Large intestine (tissue), 3 donors: ENCODE measurements around the gene TPPP. TPM values are rescaled to one million over a fixed set of nuclear protein-coding genes. Genes with fewer than 3 reads are reported as not detected.
"Not testable (repeated sequence)": the region's sequence is repeated elsewhere in the genome, so short reads cannot be mapped to it uniquely, and the experiment has no call there.

Source experiments
- DNase-seq, 2 donors: peaks; one replicate each; pipeline versions ENCODE4 v3.0.0 to v3.0.0-alpha.2; 2013
- H3K27ac ChIP-seq: one replicate; pipeline ENCODE4 v1.5.1; 2013; ENCODE audit warnings: low read length
- H3K27me3 ChIP-seq: 2 replicates; pipeline ENCODE4 v1.6.1; 2013; ENCODE audit warnings: low read length; ENCODE audit not compliant: control insufficient read depth, insufficient read depth
- H3K36me3 ChIP-seq: 2 replicates; pipeline ENCODE4 v1.6.1; 2013; ENCODE audit warnings: low read length; ENCODE audit not compliant: control insufficient read depth, insufficient read depth
- H3K4me1 ChIP-seq: one replicate; pipeline ENCODE4 v1.6.1; 2013; ENCODE audit warnings: low read length; ENCODE audit not compliant: control insufficient read depth, insufficient read depth
- H3K4me3 ChIP-seq: one replicate; pipeline ENCODE4 v1.5.1; 2013; ENCODE audit warnings: low read length
- H3K9me3 ChIP-seq: one replicate; pipeline ENCODE4 v1.6.1; 2013; ENCODE audit warnings: mild to moderate bottlenecking, low read depth, low read length, moderate library complexity; ENCODE audit not compliant: control insufficient read depth
- WGBS: methylation state at CpG from one replicate; pipeline ENCODE4 v1.1.5; 2013; ENCODE audit warnings: low lambda C conversion rate; ENCODE audit not compliant: insufficient coverage; 5-methylcytosine and 5-hydroxymethylcytosine counted together
- polyA plus RNA-seq: library from polyadenylated mRNA; unstranded; fragments of 120-200 nt; gene quantifications from one replicate; pipeline ENCODE4 v1.2.1, GENCODE V29; 2013

TPPP gene
- polyA plus RNA-seq, 1 donor, result 8.8 TPM

- no peaks in the 10 kb centered on the region for H3K4me1 ChIP-seq
- no peak overlapping the region for H3K27ac ChIP-seq
- H3K36me3 ChIP-seq, result peaks cover 59% of the 10 kb centered on the region
- peaks cover 6% of the 10 kb centered on the region for H3K9me3 ChIP-seq
- WGBS, result no CpG with 5 or more reads among the region's 18 CpGs
- H3K27me3 ChIP-seq, result no peaks in the 10 kb centered on the region
- no peak overlapping the region for H3K4me3 ChIP-seq
- no peak for DNase-seq
Measured at GRCh38 chr5:635306-636055, 57.7 kb downstream of the TPPP start.

- Histone ChIP-seq H3K9me3 (peaks cover 6% of the 10 kb centered on the region), H3K27me3 (no peaks in the 10 kb centered on the region), H3K36me3 (peaks cover 47% of the 10 kb centered on the region), H3K27ac (no peak overlapping the region), H3K4me1 (no peaks in the 10 kb centered on the region), H3K4me3 (no peak overlapping the region)
- WGBS, result no CpG with 5 or more reads among the region's 12 CpGs
- DNase-seq, result no peak
Measured at GRCh38 chr5:634191-634590, 59.0 kb downstream of the TPPP start.

GRCh38 chr5:633501-633955, 59.6 kb downstream of the TPPP start:
- peak in 1 of 2 donors; percentile 6 for DNase-seq
- no CpG with 5 or more reads among the region's 20 CpGs for WGBS
- H3K4me3 ChIP-seq, result no peak overlapping the region
- H3K27ac ChIP-seq, result no peak overlapping the region
- H3K9me3 ChIP-seq, result peaks cover 6% of the 10 kb centered on the region
- peaks cover 45% of the 10 kb centered on the region for H3K36me3 ChIP-seq
- H3K4me1 ChIP-seq, result peaks cover 4% of the 10 kb centered on the region
- no peaks in the 10 kb centered on the region for H3K27me3 ChIP-seq

GRCh38 chr5:628351-629205, 64.6 kb downstream of the TPPP start:
- WGBS, result no CpG with 5 or more reads among the region's 21 CpGs
- H3K4me3 ChIP-seq, result not testable (repeated sequence)
- H3K36me3 ChIP-seq, result peaks cover 38% of the 10 kb centered on the region

GRCh38 chr5:627840-628239, 65.3 kb downstream of the TPPP start:
- DNase-seq, result no peak
- 91% methylated on average over 9 of the region's 24 CpGs for WGBS
- Histone ChIP-seq H3K27me3 (no peaks in the 10 kb centered on the region), H3K4me3 (no peak overlapping the region), H3K27ac (no peak overlapping the region), H3K36me3 (peaks cover 36% of the 10 kb centered on the region), H3K4me1 (peaks cover 6% of the 10 kb centered on the region), H3K9me3 (no peaks in the 10 kb centered on the region)

More at GRCh38 chr5:628351-629205, 64.6 kb downstream of the TPPP start:
- H3K27me3 ChIP-seq, H3K9me3 ChIP-seq, H3K27ac ChIP-seq, DNase-seq, H3K4me1 ChIP-seq: not testable (repeated sequence)

- Histone ChIP-seq H3K36me3 (peaks cover 44% of the 10 kb centered on the region), H3K9me3 (no peaks in the 10 kb centered on the region), H3K4me3 (no peak overlapping the region), H3K27me3 (no peaks in the 10 kb centered on the region), H3K27ac (no peak overlapping the region), H3K4me1 (peaks cover 6% of the 10 kb centered on the region)
- no CpG with 5 or more reads among the region's 3 CpGs for whole genome bisulfite sequencing
- no peak for DNase-seq
Measured at GRCh38 chr5:626850-627249, 66.3 kb downstream of the TPPP start.

- Histone ChIP-seq H3K27ac (no peak overlapping the region), H3K36me3 (peaks cover 55% of the 10 kb centered on the region), H3K4me1 (peaks cover 6% of the 10 kb centered on the region), H3K9me3 (no peaks in the 10 kb centered on the region), H3K4me3 (no peak overlapping the region), H3K27me3 (no peaks in the 10 kb centered on the region)
- no peak for DNase-seq
- 92% methylated on average over 4 of the region's 16 CpGs for WGBS
Measured at GRCh38 chr5:625516-625915, 67.6 kb downstream of the TPPP start.

GRCh38 chr5:624951-625230, 68.3 kb downstream of the TPPP start:
- DNase-seq, result no peak
- Histone ChIP-seq H3K4me3 (no peak overlapping the region), H3K36me3 (peaks cover 61% of the 10 kb centered on the region), H3K27me3 (no peaks in the 10 kb centered on the region), H3K27ac (no peak overlapping the region), H3K4me1 (peaks cover 6% of the 10 kb centered on the region), H3K9me3 (no peaks in the 10 kb centered on the region)
- WGBS, result no CpG with 5 or more reads among the region's 13 CpGs

GRCh38 chr5:624118-624950, 68.8 kb downstream of the TPPP start:
- no peak for DNase-seq
- H3K4me1 ChIP-seq, result peaks cover 6% of the 10 kb centered on the region
- no CpG with 5 or more reads among the region's 38 CpGs for WGBS
- no peaks in the 10 kb centered on the region for H3K27me3 ChIP-seq
- no peak overlapping the region for H3K27ac ChIP-seq
- peaks cover 67% of the 10 kb centered on the region for H3K36me3 ChIP-seq
- no peak overlapping the region for H3K4me3 ChIP-seq
- H3K9me3 ChIP-seq, result no peaks in the 10 kb centered on the region

GRCh38 chr5:623531-623930, 69.6 kb downstream of the TPPP start:
- WGBS, result 100% methylated on average over 7 of the region's 13 CpGs
- peaks cover 3% of the 10 kb centered on the region for H3K4me1 ChIP-seq
- H3K27me3 ChIP-seq, result no peaks in the 10 kb centered on the region
- DNase-seq, result no peak
- H3K4me3 ChIP-seq, result no peak overlapping the region
- no peak overlapping the region for H3K27ac ChIP-seq
- H3K36me3 ChIP-seq, result peaks cover 71% of the 10 kb centered on the region
- H3K9me3 ChIP-seq, result no peaks in the 10 kb centered on the region
